ENCODE measurements around the gene OVCH1. TPM values are rescaled to one million over a fixed set of nuclear protein-coding genes. Genes with fewer than 3 reads are reported as not detected.

The OVCH1 gene
- total RNA-seq, 2 donors from 2014 or later, result 0.13 to 0.73 TPM

GRCh38 chr12:29517264-29517663, 19.8 kb upstream of the OVCH1 start:
- no peaks in the 10 kb centered on the region for H3K9me3 ChIP-seq (ENCODE audit: control insufficient read depth, low read length)
- no peak overlapping the region for H3K4me3 Mint-ChIP-seq
- H3K9me3 Mint-ChIP-seq, result no peaks in the 10 kb centered on the region
- no peak overlapping the region for H3K9ac ChIP-seq (ENCODE audit: extremely low read depth, low read length, poor library complexity, severe bottlenecking)
- H3K4me1 ChIP-seq (ENCODE audit: control insufficient read depth, insufficient read depth, low read length), result no peaks in the 10 kb centered on the region
- 93% methylated on average over 4 to 7 of the region's 7 CpGs for WGBS, 2 experiments (ENCODE audit: insufficient coverage in 1 of 2, insufficient read length in 1 of 2)
- H3K27ac Mint-ChIP-seq, result no peak overlapping the region
- no peaks in the 10 kb centered on the region for H3K27me3 ChIP-seq (ENCODE audit: control insufficient read depth, insufficient read depth, low read length, poor library complexity, severe bottlenecking)
- TF ChIP-seq, protein P1, sequence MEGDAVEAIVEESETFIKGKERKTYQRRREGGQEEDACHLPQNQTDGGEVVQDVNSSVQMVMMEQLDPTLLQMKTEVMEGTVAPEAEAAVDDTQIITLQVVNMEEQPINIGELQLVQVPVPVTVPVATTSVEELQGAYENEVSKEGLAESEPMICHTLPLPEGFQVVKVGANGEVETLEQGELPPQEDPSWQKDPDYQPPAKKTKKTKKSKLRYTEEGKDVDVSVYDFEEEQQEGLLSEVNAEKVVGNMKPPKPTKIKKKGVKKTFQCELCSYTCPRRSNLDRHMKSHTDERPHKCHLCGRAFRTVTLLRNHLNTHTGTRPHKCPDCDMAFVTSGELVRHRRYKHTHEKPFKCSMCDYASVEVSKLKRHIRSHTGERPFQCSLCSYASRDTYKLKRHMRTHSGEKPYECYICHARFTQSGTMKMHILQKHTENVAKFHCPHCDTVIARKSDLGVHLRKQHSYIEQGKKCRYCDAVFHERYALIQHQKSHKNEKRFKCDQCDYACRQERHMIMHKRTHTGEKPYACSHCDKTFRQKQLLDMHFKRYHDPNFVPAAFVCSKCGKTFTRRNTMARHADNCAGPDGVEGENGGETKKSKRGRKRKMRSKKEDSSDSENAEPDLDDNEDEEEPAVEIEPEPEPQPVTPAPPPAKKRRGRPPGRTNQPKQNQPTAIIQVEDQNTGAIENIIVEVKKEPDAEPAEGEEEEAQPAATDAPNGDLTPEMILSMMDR (conservative IDR thresholded peaks at IDR 0.05), result peak; percentile 39
- peaks cover 52% of the 10 kb centered on the region for H3K36me3 Mint-ChIP-seq (ENCODE audit: low read depth)
- no peak overlapping the region for H3K4me3 ChIP-seq (ENCODE audit: low read length)
- peaks cover 46% of the 10 kb centered on the region for H3K36me3 ChIP-seq (ENCODE audit: control insufficient read depth, insufficient read depth, low read length)
- no peaks in the 10 kb centered on the region for H3K4me1 Mint-ChIP-seq
- H3K27me3 Mint-ChIP-seq (ENCODE audit: insufficient read depth), result no peaks in the 10 kb centered on the region
- no peak overlapping the region for H3K27ac ChIP-seq (ENCODE audit: low read depth, low read length)
- no peak for DNase-seq

- Mint-ChIP-seq H3K27ac (no peak overlapping the region), H3K4me1 (no peaks in the 10 kb centered on the region), H3K27me3 (ENCODE audit: insufficient read depth) (no peaks in the 10 kb centered on the region), H3K36me3 (ENCODE audit: low read depth) (peaks cover 57% of the 10 kb centered on the region), H3K9me3 (no peaks in the 10 kb centered on the region), H3K4me3 (no peak overlapping the region)
- Histone ChIP-seq H3K4me3 (ENCODE audit: low read length) (no peak overlapping the region), H3K27me3 (ENCODE audit: control insufficient read depth, insufficient read depth, low read length, poor library complexity, severe bottlenecking) (no peaks in the 10 kb centered on the region), H3K9me3 (ENCODE audit: control insufficient read depth, low read length) (no peaks in the 10 kb centered on the region), H3K4me1 (ENCODE audit: control insufficient read depth, insufficient read depth, low read length) (no peaks in the 10 kb centered on the region), H3K27ac (ENCODE audit: low read depth, low read length) (no peak overlapping the region), H3K36me3 (ENCODE audit: control insufficient read depth, insufficient read depth, low read length) (peaks cover 46% of the 10 kb centered on the region), H3K9ac (ENCODE audit: extremely low read depth, low read length, poor library complexity, severe bottlenecking) (no peak overlapping the region)
- no peak for DNase-seq
- WGBS, 2 experiments (ENCODE audit: insufficient coverage in 1 of 2, insufficient read length in 1 of 2), result 80 to 91% methylated on average over 1 to 2 of the region's 2 CpGs
- TF ChIP-seq, protein P1 (conservative IDR thresholded peaks at IDR 0.05), result no peak
These were observed 19.0 kb upstream of the OVCH1 start for GRCh38 chr12:29516431-29516875.

- Mint-ChIP-seq H3K27me3 (ENCODE audit: insufficient read depth) (no peaks in the 10 kb centered on the region), H3K9me3 (no peaks in the 10 kb centered on the region), H3K36me3 (ENCODE audit: low read depth) (peaks cover 60% of the 10 kb centered on the region), H3K27ac (peak overlapping the region; percentile 3), H3K4me3 (no peak overlapping the region), H3K4me1 (peaks cover 5% of the 10 kb centered on the region)
- WGBS, 2 experiments (ENCODE audit: insufficient coverage in 1 of 2, insufficient read length in 1 of 2), result 84 to 93% methylated on average over 5 to 6 of the region's 6 CpGs
- DNase-seq, result no peak
- H3K36me3 ChIP-seq (ENCODE audit: control insufficient read depth, insufficient read depth, low read length), result peaks cover 31% of the 10 kb centered on the region
- no peak overlapping the region for H3K4me3 ChIP-seq (ENCODE audit: low read length)
- H3K4me1 ChIP-seq (ENCODE audit: control insufficient read depth, insufficient read depth, low read length), result no peaks in the 10 kb centered on the region
- TF ChIP-seq, protein P1 (conservative IDR thresholded peaks at IDR 0.05), result peak; percentile 48
- H3K27ac ChIP-seq (ENCODE audit: low read depth, low read length), result no peak overlapping the region
- H3K27me3 ChIP-seq (ENCODE audit: control insufficient read depth, insufficient read depth, low read length, poor library complexity, severe bottlenecking), result no peaks in the 10 kb centered on the region
- H3K9me3 ChIP-seq (ENCODE audit: control insufficient read depth, low read length), result no peaks in the 10 kb centered on the region
- H3K9ac ChIP-seq (ENCODE audit: extremely low read depth, low read length, poor library complexity, severe bottlenecking), result no peak overlapping the region
These were observed 13.2 kb upstream of the OVCH1 start for GRCh38 chr12:29510591-29511185.

Data from endodermal cell (in vitro differentiated cells).